ENCODE data around the gene RNF5.

- TF ChIP-seq CTCF (IDR thresholded peaks at IDR 0.05) (no peak), EZH2 (IDR thresholded peaks at IDR 0.05; ENCODE audit: borderline replicate concordance, insufficient read depth, low read depth, low read length, poor library complexity, severe bottlenecking) (no peak)
These were observed 35.4 kb downstream of the RNF5 start for GRCh38 chr6:32213649-32214048.

All from B cell (primary cell).